Adipose tissue (tissue), 3 donors: ENCODE results near the gene RNU6-7. TPM values are rescaled to one million over a fixed set of nuclear protein-coding genes. Genes with fewer than 3 reads are reported as not detected.

Experiments
- H3K27ac ChIP-seq: one replicate; pipeline ENCODE4 v1.5.1; 2013; ENCODE audit warnings: low read depth, low read length
- WGBS, 3 donors: extraction: QIAGEN DNeasy Blood & Tissue Kit; methylation state at CpG; one replicate each; pipeline ENCODE4 v1.1.7; 2013; 5-methylcytosine and 5-hydroxymethylcytosine counted together
- polyA plus RNA-seq, 3 donors: library from polyadenylated mRNA; stranded (reverse); fragments of 200-250 nt; gene quantifications; one replicate each; pipeline ENCODE4 v1.2.3, GENCODE V29; 2013
- donor health status: healthy with polysubstance abuse.
- donor health status: Bipolar disorder and iron deficiency.
- donor health status: healthy.

RNU6-7 gene
- polyA plus RNA-seq: not detected

DNA sequence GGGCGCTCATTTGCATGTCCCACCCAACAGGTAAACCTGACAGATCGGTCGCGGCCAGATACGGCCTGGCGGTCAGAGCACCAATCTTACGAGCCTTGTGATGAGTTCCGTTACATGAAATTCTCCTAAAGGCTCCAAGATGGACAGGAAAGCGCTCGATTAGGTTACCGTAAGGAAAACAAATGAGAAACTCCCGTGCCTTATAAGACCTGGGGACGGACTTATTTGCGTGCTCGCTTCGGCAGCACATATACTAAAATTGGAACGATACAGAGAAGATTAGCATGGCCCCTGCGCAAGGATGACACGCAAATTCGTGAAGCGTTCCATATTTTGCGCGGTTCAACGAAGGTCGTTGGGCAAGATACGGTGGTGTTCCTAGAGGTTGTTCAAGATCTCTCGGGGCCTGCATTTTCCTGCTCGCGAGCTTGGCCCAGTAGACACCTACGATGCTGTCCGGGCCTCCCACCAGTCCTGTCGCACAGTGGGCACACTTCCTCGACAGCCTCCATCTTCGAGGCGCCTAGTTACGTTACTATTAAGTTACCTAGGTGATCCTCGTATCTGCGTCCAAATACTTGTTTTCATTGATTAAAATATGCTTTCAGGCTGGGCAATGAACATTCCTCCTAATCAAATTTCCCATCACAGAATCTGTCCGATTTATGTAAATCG lies at the start of gene RNU6-7:
Gene RNU6-7 (plus strand): TSS at position 230 of the 675 bp plus-strand sequence.
- WGBS, 3 donors: 1% methylated on average over 40 of the region's 40 CpGs
- no peak within 1 kb of the TSS for H3K27ac ChIP-seq

DNA sequence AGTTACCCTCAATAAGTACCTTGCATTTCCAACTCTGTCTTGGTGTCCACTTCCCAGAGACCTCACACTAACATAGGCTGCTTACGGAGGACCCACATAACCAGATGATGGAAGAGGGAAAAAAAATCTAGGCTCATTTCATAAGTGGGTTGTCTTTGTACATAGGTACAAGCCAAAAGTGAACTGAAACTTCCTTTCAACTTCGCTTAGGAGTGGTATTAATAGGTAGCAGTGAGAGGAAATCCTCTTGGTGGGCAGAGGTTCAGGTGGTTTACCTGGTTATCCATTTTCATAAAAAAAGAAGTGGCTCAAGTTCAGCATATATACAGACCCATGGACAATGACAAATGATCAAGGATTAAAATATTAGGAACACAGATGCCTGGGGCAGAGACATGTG lies 35.8 kb upstream of the RNU6-7 start:
- H3K27ac ChIP-seq: no peak overlapping the region
- 90 to 94% (median 93%) methylated on average over 2 of the region's 2 CpGs for WGBS, 3 donors

DNA sequence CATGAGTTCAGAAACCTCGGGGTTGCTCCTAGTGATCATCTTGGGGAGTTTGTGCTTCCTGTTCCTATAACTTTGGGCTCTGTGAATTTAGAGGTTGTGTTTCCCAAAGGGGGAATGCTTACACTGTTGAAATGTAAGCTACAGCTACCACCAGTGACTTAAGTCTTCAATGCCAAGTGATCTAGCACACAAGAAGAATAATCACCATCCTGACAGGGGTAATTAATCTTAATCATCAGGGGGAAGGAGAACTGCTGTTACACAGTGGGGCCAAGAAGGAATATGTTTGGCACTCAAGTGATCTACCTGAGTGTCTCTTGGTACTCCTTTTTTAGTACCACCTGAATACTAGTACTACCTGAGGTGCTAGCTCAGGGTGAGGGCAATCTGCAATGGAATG lies 34.9 kb upstream of the RNU6-7 start:
- no peak overlapping the region for H3K27ac ChIP-seq
- 87 to 95% (median 90%) methylated on average over 1 of the region's 1 CpG for WGBS, 3 donors

DNA sequence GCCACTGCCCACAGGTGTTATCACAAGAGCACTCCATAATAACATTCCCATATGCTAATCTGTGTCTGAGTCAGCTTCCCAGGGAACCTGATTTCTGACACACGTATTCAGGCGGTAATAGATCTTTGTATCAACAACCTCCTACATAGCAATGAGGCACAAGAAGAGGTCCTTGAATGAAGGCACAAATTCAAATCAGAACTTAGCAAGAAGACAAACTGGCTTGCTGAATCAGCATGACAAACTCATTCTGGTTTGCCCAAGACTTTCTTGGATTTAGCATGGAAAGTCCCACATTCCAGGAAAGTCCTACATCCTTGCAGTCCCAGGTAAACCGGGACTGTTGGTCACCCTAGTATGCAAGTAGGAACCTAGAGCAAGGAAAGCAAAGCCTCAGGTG lies 33.9 kb upstream of the RNU6-7 start:
- WGBS, 3 donors: 84 to 87% (median 84%) methylated on average over 3 of the region's 3 CpGs
- H3K27ac ChIP-seq: no peak overlapping the region

DNA sequence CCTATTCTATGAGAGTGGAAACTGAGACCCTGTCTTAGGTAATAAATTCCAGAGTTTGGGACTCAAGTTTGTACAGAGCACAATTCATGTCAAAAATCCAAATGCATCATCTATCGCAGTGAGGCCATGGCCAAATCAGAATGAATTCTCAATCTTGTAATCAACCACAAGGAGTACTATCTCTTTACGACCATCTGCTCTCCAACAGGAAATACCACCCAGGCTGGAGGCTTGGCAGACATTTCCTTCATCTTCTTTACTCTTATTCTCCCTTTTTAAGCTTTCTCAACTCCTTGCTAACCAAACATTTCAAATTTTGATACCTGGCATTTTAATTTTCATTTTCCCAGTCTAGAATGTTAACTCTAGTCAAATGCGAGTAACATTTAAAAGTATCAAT lies 32.7 kb upstream of the RNU6-7 start:
- H3K27ac ChIP-seq: no peak overlapping the region
- WGBS, 3 donors: 62 to 82% (median 71%) methylated on average over 3 of the region's 3 CpGs

DNA sequence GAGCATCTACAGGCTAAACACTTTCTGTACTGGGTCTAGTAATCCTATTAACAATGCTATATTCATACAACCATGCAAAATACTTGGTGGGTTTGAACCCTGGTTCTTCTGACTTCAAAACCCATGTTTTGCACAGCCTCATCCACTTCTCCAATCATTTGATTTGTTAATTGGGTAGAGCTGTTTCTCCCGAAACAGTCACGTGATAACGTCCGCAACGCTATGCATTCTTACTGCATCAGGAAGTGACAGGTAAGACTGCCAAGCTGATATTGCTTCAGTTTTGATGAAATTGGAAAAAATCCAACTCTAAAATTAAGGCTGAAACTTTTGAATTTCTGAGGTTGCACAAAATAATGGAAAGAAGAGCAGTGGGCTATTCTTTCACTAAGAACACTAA lies 30.4 kb upstream of the RNU6-7 start:
- WGBS, 3 donors: 53 to 75% (median 66%) methylated on average over 5 of the region's 5 CpGs
- no peak overlapping the region for H3K27ac ChIP-seq

DNA sequence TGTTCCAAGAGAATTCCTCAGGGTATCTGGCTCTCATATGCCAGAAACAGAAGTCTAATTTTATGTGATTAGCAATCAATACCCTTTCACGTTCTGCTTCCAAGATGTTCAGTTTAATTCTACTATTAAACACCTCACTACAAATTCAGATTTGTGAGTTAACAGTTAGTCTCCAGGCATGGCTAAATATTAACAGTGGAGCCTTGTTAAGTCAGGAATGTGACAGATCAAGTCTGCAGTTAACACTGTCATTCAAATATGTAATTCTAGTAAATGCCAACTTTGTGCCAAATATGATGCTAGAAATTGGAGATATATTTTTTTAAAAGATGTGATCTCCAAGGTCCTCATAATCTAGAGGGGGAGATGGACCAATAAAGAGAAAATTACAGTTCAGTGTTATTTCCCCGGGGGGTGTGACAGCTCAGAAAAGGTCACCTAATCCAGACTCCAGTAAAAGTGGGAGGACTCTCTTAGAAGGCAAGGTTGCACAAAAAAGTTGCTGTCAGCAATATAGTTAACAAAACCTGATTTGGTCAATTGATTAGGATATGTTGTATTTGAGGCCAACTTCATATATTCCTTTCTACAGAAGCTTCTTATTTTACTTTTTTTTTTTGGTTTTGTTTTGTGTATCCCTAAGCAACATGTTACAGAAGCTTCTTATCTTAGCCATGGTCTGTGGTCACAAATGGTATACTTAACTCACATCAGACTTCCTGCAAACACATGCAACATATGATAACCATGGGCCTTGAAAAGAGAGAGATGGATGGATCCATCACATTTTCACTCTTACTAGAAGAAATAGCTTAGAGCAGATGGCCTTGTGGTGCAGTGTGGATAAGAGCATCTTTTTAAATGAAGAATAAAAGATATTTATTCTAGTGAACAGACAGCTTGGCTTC lies 18.4 kb upstream of the RNU6-7 start:
- H3K27ac ChIP-seq: no peak overlapping the region
- 31 to 90% (median 79%) methylated on average over 2 of the region's 2 CpGs for WGBS, 3 donors

DNA sequence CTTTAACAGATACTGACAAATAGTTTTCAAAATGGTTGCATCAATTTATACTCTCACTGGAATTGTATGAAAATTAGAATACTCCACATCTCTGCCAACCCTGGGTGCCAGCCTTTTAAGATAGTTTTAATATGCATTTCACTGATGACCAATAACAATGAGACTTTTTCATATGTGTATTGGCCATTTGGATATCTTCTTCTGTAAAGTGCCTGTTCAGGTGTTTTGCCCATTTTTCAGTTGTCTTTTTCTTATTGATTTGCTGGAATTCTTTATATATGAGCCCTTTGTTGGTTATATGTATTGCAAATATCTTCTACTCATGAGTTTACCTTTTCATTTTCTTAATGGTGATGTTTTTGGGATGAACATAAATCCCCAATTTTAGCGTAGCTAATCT lies 16.7 kb upstream of the RNU6-7 start:
- 89 to 98% (median 97%) methylated on average over 1 of the region's 1 CpG for WGBS, 3 donors
- no peak overlapping the region for H3K27ac ChIP-seq

DNA sequence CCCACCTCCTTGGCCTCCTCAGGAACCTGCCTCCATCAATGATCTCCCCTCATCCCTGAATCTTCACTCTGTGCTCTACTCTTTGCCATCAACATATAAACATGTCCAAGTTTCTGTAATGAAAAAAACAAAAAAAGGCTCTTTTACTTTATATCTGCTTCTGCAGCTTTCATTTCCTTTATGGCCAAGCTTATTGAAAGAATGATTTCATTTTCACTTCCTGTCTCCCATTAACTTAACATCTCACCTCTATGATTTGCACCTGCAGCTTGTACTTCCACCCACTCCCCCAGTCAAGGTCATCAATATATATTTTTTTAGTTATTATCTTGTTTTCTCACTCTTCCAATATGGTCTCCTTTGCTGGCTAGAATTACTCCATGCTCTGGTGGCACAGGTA lies 15.6 kb upstream of the RNU6-7 start:
- no peak overlapping the region for H3K27ac ChIP-seq

DNA sequence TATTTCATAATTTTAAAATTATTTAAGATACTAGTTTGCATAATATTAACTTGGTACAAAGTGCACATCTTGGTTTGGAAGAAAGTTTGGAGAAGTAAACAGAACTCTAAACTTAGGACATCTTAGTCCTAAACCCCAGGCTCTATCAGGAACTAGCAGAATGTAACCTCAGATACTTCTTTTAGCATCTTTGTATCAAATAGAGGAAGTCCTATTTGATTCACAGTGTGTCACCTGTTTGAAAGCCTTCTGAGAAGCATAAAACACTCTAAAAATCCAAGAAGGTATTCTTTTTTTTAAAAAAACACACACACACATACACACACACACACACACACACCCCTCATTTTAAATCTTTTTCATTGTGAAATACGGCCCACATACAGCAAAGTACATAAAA lies 12.0 kb upstream of the RNU6-7 start:
- no peak overlapping the region for H3K27ac ChIP-seq
- WGBS, 3 donors: 59 to 78% (median 71%) methylated on average over 1 of the region's 1 CpG

DNA sequence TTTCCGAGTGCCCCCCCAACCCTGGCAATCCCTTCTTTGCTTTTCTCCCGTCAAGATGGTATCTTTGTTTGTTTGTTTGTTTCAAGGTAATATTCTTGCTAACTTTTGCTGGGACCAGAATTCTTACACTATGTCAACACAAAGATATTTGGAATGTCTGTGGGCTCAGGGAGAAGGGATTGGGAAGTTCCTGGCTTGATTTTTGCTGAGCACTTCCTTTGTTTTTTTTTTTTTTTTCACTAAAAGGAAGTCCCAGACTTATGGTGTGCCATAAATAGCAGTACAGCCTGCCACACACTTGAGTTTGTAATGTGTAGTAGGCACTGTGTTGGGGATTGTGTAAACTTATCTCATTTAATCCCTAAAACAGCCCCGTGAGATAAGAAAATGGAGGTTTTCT lies 11.2 kb upstream of the RNU6-7 start:
- no peak overlapping the region for H3K27ac ChIP-seq
- WGBS, 3 donors: 47 to 61% (median 59%) methylated on average over 3 of the region's 3 CpGs

DNA sequence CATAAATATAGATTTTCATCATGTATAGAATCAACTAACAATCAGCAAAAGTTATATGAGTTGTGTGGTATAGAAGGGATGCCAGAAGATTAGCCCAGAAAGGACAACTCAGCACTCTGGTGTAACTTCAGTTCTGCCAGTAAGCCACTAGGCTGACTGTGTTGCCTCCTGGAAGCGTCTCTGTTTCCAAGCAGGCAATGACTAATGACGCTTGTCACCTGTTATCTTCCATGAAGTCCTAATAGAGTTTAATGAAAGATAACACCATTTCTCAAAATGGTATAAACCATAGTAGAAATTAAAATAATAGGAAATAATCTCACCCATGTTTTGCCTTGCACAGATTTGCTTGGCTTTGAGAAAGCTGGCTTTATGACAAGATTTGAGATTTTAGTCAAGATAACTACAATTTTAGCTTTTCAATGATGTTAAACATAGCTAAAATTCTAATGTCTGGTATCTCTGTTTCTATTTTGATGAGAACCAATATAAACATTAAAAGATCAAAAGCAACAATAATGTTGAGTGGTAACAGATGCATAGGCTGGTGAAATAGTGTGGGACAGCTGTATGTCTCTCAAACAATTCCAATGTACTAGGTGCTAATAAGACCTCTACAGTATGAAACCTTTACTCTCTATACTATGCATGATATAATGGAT lies 9.0 kb upstream of the RNU6-7 start:
- H3K27ac ChIP-seq: no peak overlapping the region
- 79 to 80% (median 79%) methylated on average over 2 of the region's 2 CpGs for WGBS, 3 donors

DNA sequence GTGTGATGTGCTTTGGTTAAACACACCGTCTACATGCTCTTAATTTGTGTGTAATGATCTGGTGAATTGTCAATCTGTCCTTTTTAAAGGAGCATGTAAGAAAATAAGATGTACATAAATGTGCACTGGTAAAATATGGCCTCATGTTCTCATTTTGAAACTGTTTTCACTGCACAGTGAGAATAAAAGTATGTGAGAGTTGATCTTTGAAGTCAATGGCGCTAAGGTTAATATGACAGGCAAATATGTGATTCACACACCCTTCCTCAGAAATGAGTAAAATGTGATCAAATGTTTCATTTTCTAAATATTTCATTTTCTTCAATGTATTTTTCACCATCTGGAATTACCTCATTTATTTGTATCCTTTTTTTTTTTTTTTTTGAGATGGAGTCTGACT lies 8.3 kb upstream of the RNU6-7 start:
- WGBS, 3 donors: 89 to 91% (median 90%) methylated on average over 2 of the region's 2 CpGs
- H3K27ac ChIP-seq: no peak overlapping the region

DNA sequence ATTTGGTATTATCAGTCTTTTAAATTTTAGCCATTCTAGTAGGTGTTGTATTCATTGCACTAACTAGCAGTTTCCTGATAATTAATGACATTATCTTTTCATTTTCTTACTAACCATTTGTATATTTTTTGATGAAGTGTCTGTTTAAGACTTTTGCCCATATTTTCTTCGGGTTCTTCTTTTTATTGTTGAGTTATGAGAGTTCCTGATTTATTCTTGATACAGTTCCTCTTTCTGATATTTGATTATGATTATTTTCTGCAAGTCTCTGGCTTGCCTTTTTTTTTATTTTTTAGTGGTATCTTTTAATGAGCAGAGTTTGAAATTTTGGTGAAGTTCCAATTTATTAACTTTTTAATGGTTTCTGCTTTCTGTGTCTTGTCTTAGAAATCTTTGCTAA lies 6.2 kb upstream of the RNU6-7 start:
- WGBS, 3 donors: 36 to 68% (median 50%) methylated on average over 1 of the region's 1 CpG

DNA sequence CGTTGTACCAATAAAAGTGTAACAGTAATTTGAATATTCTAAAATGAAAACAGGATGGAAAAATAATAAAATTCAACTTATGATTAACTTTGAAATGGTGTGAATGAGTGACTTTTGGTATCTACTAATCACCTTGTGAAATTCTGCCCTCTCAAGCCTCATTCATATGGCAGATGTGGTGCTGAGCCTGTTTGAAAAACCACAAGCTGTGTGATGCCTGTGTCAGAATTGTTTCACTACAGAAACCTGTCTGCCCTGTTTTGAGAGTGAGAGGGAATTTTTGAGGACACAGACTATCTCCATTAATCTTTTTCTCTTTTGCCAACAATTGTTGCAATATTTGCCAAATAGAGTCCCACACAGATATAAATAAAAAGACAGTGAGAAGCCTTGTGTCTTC lies 3.9 kb upstream of the RNU6-7 start:
- WGBS, 3 donors: 46 to 77% (median 76%) methylated on average over 1 of the region's 1 CpG
- no peak overlapping the region for H3K27ac ChIP-seq

More for the DNA sequence above, 6.2 kb upstream of the RNU6-7 start:
- H3K27ac ChIP-seq: no peak overlapping the region

DNA sequence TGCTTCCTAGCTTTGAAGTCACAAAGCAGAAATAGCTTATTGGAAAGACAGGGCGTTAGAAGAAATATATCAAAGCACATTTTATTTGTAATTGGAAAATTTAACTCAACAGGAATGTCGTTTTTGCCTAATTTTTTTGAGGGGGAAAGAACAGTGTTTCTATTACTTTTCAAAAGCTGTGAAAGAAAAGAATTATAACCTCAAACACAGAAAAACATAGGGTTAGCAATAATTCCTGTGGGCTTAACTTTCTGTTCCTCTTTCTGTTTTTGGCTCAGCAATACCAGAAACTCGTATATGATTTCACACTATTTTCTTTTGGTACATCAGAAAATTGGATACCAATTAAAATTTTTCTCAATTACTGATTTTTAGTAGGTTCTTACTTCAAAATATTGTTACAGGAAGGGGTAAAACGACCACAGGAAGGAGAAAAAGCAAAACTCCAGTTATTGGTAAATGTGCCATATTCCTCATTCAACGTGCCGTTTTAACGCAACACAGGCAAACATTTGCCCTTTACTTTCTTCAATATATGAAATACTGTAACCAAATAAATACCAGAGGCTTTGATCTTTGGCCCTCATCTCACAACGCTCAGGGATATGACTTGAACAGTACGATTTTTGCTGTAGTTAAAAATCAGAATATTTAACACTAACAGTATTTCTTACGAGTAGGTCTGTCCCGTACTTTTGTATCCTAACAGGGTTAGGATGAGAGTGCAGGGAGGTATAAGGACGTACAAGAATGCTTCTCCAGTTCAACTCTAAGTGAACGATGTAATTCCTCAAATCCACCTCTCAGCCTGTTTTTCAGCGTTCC lies 1.3 kb upstream of the RNU6-7 start:
- 7 to 12% (median 7%) methylated on average over 14 of the region's 14 CpGs for WGBS, 3 donors

DNA sequence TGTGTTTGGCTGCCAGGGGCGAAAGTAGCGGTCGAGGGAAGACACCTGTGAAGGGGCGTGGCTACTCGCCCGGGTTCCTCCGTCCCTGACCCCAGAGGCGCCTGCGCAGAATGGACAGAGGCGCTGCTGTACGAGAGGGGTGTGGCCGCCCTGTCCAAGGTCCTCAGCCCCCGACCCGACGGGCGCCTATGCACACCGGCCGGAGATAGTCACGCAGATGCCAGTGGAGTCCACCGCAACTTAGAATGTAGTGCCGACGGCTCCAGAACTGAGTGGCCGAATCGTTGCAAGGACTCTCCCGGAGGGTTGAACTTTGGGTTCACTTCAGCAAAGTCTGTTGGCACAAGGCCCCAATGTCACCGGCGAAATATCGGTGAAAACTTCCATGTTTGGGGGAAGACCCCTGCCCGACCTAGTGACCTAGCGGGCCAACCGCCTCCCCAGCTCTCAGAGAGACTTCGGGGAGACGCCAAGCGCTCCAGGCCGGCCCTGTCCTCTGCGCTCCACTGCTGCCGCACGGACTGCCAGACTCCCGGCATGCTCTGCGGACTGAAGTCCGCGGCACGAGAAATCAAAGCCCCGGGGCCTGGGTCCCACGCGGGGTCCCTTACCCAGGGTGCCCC lies 541 bp upstream of the RNU6-7 start:
- H3K27ac ChIP-seq: no peak overlapping the region
- 0 to 1% (median 0%) methylated on average over 46 of the region's 46 CpGs for WGBS, 3 donors

More for the DNA sequence above, 1.3 kb upstream of the RNU6-7 start:
- no peak overlapping the region for H3K27ac ChIP-seq

DNA sequence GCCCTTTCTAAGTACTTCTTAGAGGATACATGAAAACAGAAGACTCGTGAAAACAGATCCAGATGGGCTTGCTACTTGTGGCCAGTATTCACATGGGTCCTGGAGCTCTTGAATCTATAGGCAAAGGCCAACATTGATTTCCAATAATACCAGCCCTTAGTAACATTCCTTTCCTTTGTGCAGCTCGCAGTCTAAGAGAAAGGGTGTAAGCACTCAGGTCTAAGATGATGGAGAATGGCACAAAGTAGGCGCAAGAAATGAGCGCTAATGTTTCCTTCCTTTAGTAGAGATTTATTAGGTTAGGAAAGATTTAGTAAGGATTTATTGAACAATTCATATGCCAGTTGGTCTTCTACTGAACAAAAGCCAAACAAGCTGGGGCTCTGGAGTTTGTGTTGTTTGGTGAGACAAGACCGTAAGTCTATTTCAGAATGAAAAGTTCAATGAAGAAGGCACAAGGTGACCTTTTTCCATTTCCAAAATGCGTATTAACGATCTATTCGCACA lies 699 bp downstream of the RNU6-7 start:
- 2% methylated on average over 8 of the region's 8 CpGs for WGBS, 3 donors
- H3K27ac ChIP-seq: no peak overlapping the region
